Measurements from ENCODE around the gene COL7A1.

GRCh38 chr3:48591886-48592518 is 3.1 kb downstream of the COL7A1 start:
- TF ChIP-seq, protein P1, sequence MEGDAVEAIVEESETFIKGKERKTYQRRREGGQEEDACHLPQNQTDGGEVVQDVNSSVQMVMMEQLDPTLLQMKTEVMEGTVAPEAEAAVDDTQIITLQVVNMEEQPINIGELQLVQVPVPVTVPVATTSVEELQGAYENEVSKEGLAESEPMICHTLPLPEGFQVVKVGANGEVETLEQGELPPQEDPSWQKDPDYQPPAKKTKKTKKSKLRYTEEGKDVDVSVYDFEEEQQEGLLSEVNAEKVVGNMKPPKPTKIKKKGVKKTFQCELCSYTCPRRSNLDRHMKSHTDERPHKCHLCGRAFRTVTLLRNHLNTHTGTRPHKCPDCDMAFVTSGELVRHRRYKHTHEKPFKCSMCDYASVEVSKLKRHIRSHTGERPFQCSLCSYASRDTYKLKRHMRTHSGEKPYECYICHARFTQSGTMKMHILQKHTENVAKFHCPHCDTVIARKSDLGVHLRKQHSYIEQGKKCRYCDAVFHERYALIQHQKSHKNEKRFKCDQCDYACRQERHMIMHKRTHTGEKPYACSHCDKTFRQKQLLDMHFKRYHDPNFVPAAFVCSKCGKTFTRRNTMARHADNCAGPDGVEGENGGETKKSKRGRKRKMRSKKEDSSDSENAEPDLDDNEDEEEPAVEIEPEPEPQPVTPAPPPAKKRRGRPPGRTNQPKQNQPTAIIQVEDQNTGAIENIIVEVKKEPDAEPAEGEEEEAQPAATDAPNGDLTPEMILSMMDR (conservative IDR thresholded peaks at IDR 0.05; ENCODE audit: low read length): no peak
- no peak for TF ChIP-seq EZH2phosphoT487 (IDR thresholded peaks at IDR 0.05; ENCODE audit: borderline replicate concordance)
